Ishikawa (cell line): ENCODE data around the gene RNF220.

Source experiments
- CEBPB ChIP-seq: IDR thresholded peaks from 2 replicates; pipeline ENCODE4 v1.6.1; 2012
- CREB1 ChIP-seq: IDR thresholded peaks from 2 replicates; pipeline ENCODE4 v1.6.1; 2012; ENCODE audit warnings: low read depth
- EGR1 ChIP-seq: IDR thresholded peaks from 2 replicates; pipeline ENCODE4 v1.6.1; 2012
- EP300 ChIP-seq: IDR thresholded peaks from 2 replicates; pipeline ENCODE4 v1.6.1; 2012; ENCODE audit warnings: borderline replicate concordance
- FOXM1 ChIP-seq: IDR thresholded peaks from 2 replicates; pipeline ENCODE4 v1.6.1; 2012; ENCODE audit warnings: low read depth, borderline replicate concordance
- NFIC ChIP-seq: IDR thresholded peaks from 2 replicates; pipeline ENCODE4 v1.6.1; 2012
- RAD21 ChIP-seq: IDR thresholded peaks from 2 replicates; pipeline ENCODE4 v1.6.1; 2012; ENCODE audit warnings: low read depth
- TAF1 ChIP-seq: IDR thresholded peaks from 2 replicates; pipeline ENCODE4 v1.6.1; 2012; ENCODE audit warnings: low read depth, mild to moderate bottlenecking
- TCF12 ChIP-seq: IDR thresholded peaks from 2 replicates; pipeline ENCODE4 v1.6.1; 2012; ENCODE audit warnings: low read depth
- TEAD4 ChIP-seq: IDR thresholded peaks from 2 replicates; pipeline ENCODE4 v1.6.1; 2012
- YY1 ChIP-seq: IDR thresholded peaks from 2 replicates; pipeline ENCODE4 v1.6.1; 2012; ENCODE audit warnings: low read depth
- ZBTB7A ChIP-seq: IDR thresholded peaks from 2 replicates; pipeline ENCODE4 v1.6.1; 2012; ENCODE audit warnings: low read depth
- TF ChIP-seq, protein P1 (sequence below): IDR thresholded peaks from 2 replicates; pipeline ENCODE4 v1.6.1; 2012
- TF ChIP-seq, protein P2 (sequence below): IDR thresholded peaks from 2 replicates; pipeline ENCODE4 v1.6.1; 2012; ENCODE audit warnings: low read depth, mild to moderate bottlenecking
- TF ChIP-seq, protein P3 (sequence below): IDR thresholded peaks from 2 replicates; pipeline ENCODE4 v1.6.1; 2012

RNF220 gene

DNA sequence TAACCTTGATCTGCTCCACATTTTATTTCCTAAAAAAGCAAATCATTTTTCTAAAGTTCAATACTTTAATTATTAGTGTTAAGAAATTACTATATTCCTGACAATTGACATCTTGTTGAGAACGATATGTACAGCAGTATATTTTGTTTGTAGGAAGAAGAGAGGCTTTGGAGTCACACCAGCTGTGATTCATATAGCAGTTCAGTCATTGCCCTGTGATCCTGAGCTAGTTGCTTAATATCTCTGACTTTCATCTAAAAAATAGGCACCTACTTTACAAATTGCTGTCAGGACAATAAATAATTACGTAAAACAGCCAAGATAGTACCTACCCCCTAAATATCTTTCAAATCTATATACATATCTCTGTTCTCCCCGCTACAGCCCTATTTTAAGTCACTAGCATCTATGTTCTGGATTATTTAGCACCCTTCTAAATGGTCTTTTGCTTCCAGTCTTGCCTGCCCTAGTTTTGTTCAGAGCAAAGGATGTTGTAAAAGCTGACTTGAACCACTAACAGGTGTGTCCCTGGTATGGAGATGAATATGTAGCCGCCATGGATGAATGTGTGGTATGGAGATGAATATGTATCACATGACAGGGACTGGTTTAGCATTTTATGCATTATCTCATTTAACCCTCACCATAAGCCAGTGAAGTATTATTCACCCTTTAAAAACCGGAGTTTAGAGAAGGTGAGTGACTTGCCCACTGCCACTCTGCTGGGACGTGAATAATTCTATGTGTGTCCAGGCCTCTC, 42.2 kb downstream of the RNF220 start:
- TF ChIP-seq CREB1: no peak
- TF ChIP-seq TAF1: no peak
- TF ChIP-seq, protein P1, sequence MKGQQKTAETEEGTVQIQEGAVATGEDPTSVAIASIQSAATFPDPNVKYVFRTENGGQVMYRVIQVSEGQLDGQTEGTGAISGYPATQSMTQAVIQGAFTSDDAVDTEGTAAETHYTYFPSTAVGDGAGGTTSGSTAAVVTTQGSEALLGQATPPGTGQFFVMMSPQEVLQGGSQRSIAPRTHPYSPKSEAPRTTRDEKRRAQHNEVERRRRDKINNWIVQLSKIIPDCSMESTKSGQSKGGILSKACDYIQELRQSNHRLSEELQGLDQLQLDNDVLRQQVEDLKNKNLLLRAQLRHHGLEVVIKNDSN: no peak
- TF ChIP-seq, protein P2, sequence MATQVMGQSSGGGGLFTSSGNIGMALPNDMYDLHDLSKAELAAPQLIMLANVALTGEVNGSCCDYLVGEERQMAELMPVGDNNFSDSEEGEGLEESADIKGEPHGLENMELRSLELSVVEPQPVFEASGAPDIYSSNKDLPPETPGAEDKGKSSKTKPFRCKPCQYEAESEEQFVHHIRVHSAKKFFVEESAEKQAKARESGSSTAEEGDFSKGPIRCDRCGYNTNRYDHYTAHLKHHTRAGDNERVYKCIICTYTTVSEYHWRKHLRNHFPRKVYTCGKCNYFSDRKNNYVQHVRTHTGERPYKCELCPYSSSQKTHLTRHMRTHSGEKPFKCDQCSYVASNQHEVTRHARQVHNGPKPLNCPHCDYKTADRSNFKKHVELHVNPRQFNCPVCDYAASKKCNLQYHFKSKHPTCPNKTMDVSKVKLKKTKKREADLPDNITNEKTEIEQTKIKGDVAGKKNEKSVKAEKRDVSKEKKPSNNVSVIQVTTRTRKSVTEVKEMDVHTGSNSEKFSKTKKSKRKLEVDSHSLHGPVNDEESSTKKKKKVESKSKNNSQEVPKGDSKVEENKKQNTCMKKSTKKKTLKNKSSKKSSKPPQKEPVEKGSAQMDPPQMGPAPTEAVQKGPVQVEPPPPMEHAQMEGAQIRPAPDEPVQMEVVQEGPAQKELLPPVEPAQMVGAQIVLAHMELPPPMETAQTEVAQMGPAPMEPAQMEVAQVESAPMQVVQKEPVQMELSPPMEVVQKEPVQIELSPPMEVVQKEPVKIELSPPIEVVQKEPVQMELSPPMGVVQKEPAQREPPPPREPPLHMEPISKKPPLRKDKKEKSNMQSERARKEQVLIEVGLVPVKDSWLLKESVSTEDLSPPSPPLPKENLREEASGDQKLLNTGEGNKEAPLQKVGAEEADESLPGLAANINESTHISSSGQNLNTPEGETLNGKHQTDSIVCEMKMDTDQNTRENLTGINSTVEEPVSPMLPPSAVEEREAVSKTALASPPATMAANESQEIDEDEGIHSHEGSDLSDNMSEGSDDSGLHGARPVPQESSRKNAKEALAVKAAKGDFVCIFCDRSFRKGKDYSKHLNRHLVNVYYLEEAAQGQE: no peak

DNA sequence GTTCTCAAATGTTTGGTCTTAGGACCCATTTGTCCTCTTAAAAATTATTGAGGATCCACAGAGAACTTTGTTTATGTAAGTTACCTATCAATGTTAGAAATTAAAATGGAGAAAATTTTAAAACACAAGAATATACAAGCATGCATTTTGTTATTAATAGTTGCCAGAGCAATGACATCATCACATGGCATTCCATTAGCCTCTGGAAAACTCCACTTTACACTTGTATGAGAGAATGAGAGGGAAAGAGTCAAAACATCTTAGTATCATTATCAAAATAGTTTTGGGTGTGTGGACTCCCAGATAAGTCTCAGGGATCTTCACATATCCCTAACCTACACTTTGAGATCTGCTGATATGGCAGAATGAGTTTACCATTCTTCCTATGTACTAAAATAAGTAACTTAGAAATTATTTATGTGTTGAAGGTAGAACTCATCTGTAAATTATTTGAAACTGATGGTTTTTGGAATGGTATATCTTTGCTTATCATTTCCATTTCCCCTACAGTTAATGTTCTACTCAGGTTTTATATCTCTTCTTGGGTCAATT, 48.8 kb downstream of the RNF220 start:
- TF ChIP-seq TCF12 (no peak), CREB1 (no peak), NFIC (no peak), EGR1 (no peak), ZBTB7A (no peak), RAD21 (no peak), EP300 (no peak), TAF1 (no peak)
- TF ChIP-seq, protein P2: no peak
- TF ChIP-seq, protein P3, sequence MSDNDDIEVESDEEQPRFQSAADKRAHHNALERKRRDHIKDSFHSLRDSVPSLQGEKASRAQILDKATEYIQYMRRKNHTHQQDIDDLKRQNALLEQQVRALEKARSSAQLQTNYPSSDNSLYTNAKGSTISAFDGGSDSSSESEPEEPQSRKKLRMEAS: no peak

DNA sequence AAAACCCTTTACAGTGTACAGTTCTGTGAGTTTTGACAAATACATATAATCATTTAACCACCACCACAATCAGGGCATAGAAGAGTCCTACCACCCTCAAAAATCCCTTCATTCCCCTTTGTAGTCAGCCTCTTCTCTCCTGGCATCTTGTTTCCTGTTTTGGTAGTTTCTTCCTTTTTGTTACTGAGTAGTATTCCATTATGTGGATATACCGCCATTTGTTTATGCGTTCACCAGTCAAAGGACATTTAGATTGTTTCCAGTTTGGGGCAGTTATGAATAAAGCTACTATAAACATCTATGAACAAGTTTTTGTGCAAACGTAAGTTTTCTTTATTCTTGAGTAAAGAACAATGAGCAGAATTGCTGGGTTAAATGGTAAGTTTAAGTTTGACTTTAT, 49.6 kb downstream of the RNF220 start:
- no peak for TF ChIP-seq TAF1
- TF ChIP-seq TEAD4: no peak
- no peak for TF ChIP-seq YY1
- TF ChIP-seq ZBTB7A: no peak
- no peak for TF ChIP-seq CEBPB
- TF ChIP-seq RAD21: no peak
- no peak for TF ChIP-seq NFIC
- TF ChIP-seq, protein P2: no peak
- no peak for TF ChIP-seq EP300
- TF ChIP-seq TCF12: no peak
- TF ChIP-seq, protein P1: no peak
- TF ChIP-seq CREB1: no peak
- TF ChIP-seq EGR1: no peak
- TF ChIP-seq, protein P3: no peak
- no peak for TF ChIP-seq FOXM1

DNA sequence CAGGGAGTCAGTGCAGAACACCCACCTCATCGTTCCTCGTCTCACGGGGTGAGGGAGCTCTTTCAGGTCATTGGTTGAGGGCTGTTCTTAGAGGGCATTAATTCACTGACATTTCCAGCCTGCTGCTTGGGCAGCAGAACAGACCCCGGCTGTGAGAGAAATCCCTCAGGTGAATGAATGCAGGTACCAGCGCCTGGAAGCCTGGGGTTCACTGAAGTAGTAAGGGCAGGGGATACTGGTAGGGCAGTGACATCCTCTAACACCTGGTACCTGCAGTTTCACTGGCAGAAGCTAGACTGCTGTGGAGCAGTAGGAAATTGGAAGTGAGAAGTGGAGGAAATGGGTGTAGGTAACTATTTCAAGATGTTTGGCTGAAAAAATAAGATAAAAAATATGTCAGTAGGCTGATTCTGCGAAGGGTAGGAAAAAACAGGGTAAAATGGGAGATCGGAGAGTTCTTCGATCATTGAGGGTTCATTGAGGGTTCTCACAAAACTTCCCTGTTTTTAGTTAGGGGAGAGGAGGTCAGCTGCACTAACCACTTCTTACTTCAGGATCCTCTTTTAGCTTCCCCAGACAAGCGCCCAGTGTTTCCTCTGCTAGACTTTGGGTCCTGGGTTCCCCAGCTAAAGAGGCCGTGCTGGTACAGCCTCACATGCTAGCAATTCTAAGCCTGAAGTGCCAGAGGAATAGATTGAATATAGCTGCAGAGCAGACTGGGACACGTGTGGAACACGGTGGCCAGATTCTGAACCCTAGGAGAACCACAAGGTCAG, 55.2 kb downstream of the RNF220 start:
- TF ChIP-seq, protein P2: no peak
- TF ChIP-seq TAF1: no peak
- no peak for TF ChIP-seq RAD21
- no peak for TF ChIP-seq TCF12
- TF ChIP-seq EP300: no peak
- TF ChIP-seq, protein P1: no peak
- no peak for TF ChIP-seq FOXM1
- no peak for TF ChIP-seq TEAD4
- TF ChIP-seq CREB1: no peak
